ENCODE data around the gene CDH11. TPM values are rescaled to one million over a fixed set of nuclear protein-coding genes. Genes with fewer than 3 reads are reported as not detected.

The CDH11 gene
- total and polyA plus RNA-seq, 10 of the 15 experiments (the other 5 are each of a cell fraction or from before 2014, with no cell fraction given), result 0.31 to 9.7 (median 0.87) TPM

DNA sequence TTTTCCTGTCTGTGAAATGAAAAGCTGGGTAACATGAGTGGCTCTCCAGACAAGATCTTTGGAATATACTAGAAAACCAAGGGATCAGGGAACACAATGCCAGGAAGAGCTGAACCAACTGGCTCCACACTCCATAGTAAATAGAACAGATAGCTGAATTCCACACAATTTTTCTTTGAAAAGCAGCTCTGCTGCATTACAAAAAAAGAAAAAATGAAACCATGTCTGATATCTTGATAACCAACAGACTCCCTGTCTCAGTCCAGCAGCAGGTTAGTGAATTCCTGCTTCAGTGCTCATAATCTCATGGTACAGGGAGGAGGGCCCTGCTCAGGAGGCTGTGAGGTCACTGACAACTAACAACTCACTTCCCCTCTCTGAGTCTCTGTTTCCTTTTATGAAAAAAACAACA, 97.1 kb downstream of the CDH11 start:
- H3K4me2 ChIP-seq (ENCODE audit: control insufficient read depth, insufficient read depth), result no peak overlapping the region
- FAIRE-seq, result no peak
- POLR2A ChIA-PET, result no interaction called here
- H3K79me2 ChIP-seq (ENCODE audit: control insufficient read depth, insufficient read depth, low read length), result no peaks in the 10 kb centered on the region
- no peaks in the 10 kb centered on the region for H3K9me3 ChIP-seq (replicated peaks; ENCODE audit: control insufficient read depth, insufficient read depth, low read length)
- SMC1A ChIA-PET (ENCODE audit: uncharacterized antibody, unreplicated experiment), result interaction anchor here (1.4 kb wide), 1 partner anchor 9 kb away, joined by 5 read pairs; no protein-coding TSS in a partner anchor
- no peaks in the 10 kb centered on the region for H3K27me3 ChIP-seq (replicated peaks in 1 of 2; ENCODE audit: control insufficient read depth in 2 of 2, insufficient read depth in 2 of 2, low read length in 1 of 2)
- intact Hi-C loops (cut with micrococcal nuclease; ENCODE audit: unreplicated experiment) (no loop called here), in situ Hi-C loops (cut with MboI) (no loop called here)
- no peak for TF ChIP-seq CHD1 (IDR thresholded peaks at IDR 0.05; ENCODE audit: low read depth, low read length)
- TF ChIP-seq MLLT1 (IDR thresholded peaks at IDR 0.05), result no peak
- TF ChIP-seq EED (IDR thresholded peaks at IDR 0.05; ENCODE audit: low read depth), result no peak
- TF ChIP-seq FOXK2 (IDR thresholded peaks at IDR 0.05), result no peak
- TF ChIP-seq ASH2L (IDR thresholded peaks at IDR 0.05; ENCODE audit: borderline replicate concordance, low read depth), result no peak
- no peak for TF ChIP-seq SMAD1 (IDR thresholded peaks at IDR 0.05; ENCODE audit: low read depth, partially characterized antibody)
- TF ChIP-seq NKRF (conservative IDR thresholded peaks at IDR 0.05), result no peak
- TF ChIP-seq, protein P1, sequence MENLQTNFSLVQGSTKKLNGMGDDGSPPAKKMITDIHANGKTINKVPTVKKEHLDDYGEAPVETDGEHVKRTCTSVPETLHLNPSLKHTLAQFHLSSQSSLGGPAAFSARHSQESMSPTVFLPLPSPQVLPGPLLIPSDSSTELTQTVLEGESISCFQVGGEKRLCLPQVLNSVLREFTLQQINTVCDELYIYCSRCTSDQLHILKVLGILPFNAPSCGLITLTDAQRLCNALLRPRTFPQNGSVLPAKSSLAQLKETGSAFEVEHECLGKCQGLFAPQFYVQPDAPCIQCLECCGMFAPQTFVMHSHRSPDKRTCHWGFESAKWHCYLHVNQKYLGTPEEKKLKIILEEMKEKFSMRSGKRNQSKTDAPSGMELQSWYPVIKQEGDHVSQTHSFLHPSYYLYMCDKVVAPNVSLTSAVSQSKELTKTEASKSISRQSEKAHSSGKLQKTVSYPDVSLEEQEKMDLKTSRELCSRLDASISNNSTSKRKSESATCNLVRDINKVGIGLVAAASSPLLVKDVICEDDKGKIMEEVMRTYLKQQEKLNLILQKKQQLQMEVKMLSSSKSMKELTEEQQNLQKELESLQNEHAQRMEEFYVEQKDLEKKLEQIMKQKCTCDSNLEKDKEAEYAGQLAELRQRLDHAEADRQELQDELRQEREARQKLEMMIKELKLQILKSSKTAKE (IDR thresholded peaks at IDR 0.05; ENCODE audit: low read depth, poor library complexity, severe bottlenecking), result no peak
- TF ChIP-seq RELA (IDR thresholded peaks at IDR 0.05; ENCODE audit: borderline replicate concordance, partially characterized antibody), result no peak
- TF ChIP-seq NFYA (IDR thresholded peaks at IDR 0.05; ENCODE audit: borderline replicate concordance, low read depth, low read length), result no peak
- TF ChIP-seq GABPA (IDR thresholded peaks at IDR 0.05; ENCODE audit: low read depth), result no peak
- TF ChIP-seq ZZZ3 (IDR thresholded peaks at IDR 0.05; ENCODE audit: control insufficient read depth, insufficient read length, low read depth), result no peak
- no peak for TF ChIP-seq RB1 (IDR thresholded peaks at IDR 0.05; ENCODE audit: borderline replicate concordance)
- TF ChIP-seq, protein P2, sequence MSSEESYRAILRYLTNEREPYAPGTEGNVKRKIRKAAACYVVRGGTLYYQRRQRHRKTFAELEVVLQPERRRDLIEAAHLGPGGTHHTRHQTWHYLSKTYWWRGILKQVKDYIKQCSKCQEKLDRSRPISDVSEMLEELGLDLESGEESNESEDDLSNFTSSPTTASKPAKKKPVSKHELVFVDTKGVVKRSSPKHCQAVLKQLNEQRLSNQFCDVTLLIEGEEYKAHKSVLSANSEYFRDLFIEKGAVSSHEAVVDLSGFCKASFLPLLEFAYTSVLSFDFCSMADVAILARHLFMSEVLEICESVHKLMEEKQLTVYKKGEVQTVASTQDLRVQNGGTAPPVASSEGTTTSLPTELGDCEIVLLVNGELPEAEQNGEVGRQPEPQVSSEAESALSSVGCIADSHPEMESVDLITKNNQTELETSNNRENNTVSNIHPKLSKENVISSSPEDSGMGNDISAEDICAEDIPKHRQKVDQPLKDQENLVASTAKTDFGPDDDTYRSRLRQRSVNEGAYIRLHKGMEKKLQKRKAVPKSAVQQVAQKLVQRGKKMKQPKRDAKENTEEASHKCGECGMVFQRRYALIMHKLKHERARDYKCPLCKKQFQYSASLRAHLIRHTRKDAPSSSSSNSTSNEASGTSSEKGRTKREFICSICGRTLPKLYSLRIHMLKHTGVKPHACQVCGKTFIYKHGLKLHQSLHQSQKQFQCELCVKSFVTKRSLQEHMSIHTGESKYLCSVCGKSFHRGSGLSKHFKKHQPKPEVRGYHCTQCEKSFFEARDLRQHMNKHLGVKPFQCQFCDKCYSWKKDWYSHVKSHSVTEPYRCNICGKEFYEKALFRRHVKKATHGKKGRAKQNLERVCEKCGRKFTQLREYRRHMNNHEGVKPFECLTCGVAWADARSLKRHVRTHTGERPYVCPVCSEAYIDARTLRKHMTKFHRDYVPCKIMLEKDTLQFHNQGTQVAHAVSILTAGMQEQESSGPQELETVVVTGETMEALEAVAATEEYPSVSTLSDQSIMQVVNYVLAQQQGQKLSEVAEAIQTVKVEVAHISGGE (CRISPR knock-in tag; IDR thresholded peaks at IDR 0.05), result no peak
- no peaks in the 10 kb centered on the region for H4K20me1 ChIP-seq (ENCODE audit: control insufficient read depth, insufficient read depth)
- RAD21 ChIA-PET (ENCODE audit: unreplicated experiment), result no interaction called here
- CTCF ChIA-PET, result interaction anchor here (1.8 kb wide), 1 partner anchor 10 kb away, joined by 5 read pairs; no protein-coding TSS in a partner anchor
- DNase-seq (ENCODE audit: low read depth, low spot score), result no peak
- H3K4me1 ChIP-seq (ENCODE audit: control insufficient read depth, insufficient read depth, low read length), result no peaks in the 10 kb centered on the region
- no peak overlapping the region for H2AFZ ChIP-seq (ENCODE audit: control insufficient read depth, low read depth, low read length)
- no peak for ATAC-seq
- no peak overlapping the region for H3K9ac ChIP-seq (ENCODE audit: control insufficient read depth, insufficient read depth, low read length)
- H3K27ac ChIP-seq (ENCODE audit: control insufficient read depth, insufficient read depth), result no peak overlapping the region
- BruUV-seq (replicated peaks), result no TSS peak
- no peaks in the 10 kb centered on the region for H3K36me3 ChIP-seq (ENCODE audit: control insufficient read depth in 2 of 2, insufficient read depth in 2 of 2, low read length in 1 of 2)
- H3K4me3 ChIP-seq, result no peak overlapping the region

Measured in GM12878 (cell line).